Measurements from ENCODE around the gene CTPS1.

CTPS1 gene

DNA sequence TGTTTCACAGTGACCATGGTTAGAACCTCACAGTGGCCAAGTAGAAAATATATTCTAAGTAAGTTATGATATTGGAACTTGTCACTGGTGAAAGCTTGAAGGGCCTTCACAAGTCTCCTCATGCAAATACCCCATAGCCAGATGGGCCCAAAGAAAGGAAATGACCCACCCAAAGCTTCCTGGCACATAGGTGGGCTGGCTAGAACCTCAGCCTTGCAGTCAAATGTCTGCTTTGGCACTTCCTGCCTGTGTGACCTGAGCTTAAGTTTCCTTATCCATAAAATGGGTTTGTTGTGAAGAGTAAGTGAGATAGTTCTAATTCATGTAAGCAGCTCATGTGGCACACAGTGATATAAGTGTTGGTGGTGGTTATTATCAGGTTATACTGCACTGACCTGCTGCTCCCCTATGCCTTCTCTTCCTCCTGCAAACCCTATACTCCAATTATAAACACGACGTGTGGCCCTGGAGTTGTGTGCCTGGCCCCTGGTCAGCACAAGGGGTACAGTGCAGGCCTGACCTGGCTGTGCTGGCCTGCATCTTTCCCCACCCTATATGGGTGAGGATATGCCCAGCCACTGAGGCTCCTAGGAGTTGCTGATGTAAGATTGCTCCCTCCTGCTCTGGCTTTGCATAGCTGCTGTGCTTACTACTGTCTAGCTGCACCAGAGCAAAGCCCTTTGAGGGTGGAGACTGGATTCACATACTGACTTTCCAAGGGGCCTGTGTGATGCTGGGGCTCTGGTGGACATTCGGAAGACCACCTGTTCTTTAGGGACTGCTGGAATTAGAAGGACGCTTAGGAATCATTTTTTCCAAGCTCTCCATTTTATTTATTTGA is 46.7 kb downstream of the CTPS1 start:
- DNase-seq (ENCODE audit: low spot score) = no peak

DNA sequence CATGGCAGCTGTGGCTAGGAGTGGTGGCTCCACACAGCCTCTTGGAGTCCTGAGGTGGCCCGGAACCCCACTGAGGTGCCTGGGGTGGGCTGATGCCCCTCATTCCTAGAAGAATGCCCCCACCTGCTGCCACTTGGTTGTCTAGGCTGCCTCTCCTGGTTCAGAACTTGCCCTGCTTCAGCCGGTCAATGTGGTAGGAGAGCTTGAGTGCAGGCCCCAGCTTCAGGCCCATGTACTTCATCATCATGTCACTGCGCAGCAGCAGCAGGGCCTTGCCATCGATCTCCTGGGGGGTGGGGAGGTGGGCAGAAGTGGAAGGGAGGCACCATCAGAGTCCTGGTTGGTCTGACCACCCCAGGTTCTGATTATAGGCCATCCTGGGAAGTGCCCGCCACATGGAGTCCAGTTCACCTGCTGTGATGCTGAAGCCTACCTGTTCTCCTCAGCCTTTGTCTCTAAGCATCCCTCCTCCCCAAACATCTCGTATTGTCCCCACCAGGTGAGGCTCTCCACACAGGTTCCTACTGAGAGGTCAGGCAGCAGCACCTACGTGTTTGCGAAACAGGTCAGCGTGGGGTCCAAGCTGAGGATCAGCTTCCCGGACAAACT is 48.6 kb downstream of the CTPS1 start:
- DNase-seq (ENCODE audit: low spot score) = no peak

DNA sequence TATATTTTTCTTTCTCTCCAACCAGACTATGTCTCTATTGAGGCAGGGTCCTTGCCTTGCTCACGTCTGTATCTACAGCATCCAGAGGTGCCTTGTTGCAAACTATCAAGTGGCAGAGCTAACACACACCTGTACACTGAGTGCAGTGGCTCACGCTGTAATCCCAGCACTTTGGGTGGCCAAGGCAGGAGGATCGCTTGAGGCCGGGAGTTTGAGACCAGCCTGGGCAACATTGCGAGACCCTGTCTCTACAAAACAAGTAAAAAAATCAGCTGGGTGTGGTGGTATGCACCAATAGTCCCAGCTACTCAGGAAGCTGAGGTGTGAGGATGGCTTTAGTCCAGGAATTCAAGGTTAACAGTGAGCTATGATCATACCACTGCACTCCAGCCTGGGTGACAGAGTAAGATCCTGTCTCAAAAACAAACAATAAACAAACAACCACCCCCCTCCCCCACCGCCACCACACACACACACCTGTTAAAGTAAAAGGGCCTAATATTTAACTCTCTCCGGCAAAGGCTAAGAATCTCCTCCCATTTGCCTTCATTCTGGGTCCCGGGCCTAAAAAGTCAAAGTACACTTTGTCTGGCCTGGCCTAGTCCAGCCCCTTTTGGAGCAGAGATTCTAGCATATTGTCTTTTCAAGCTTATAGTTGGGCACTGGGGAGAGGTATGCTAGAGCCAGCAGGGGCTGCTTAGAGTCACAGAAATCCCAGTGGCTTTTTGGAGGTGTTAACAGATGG is 51.5 kb downstream of the CTPS1 start:
- DNase-seq (ENCODE audit: low spot score) = no peak

DNA sequence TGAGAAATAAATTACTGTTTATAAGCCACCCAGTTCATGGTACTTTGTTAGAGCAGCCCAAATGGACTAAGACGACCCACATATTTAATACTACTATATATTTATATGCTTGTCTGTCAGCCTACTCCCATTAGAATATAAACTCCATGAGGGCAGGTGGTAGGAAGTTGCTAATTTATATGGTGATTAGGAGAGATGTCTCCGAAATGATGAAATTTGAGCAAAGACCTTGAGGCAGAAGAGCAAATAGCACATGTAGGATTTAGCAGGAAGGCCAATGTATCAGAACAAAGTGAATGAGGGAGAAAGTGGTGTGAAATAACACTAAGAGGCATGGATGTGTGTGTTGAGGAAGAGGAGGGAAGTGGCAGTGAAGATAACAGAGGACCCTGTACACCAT is 52.7 kb downstream of the CTPS1 start:
- no peak for DNase-seq (ENCODE audit: low spot score)

DNA sequence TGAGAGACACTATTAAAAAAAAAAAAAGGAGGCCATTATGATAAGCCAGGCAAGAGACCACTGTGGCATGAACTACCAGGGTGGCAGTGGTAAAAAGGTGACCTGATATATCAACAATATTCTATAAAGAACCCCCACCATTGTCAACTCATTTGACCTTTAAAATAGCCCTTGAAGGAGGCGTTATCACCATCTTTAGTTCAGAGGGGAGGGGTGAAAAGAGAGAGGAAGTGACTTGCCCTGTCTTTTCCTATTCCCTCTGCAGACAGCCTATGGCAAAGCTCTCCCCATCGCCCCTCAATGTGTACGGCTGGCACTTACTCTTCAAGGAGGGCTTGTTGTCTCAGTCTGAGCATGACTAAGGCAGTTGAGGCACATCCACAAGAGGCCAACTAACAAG is 53.8 kb downstream of the CTPS1 start:
- no peak for DNase-seq (ENCODE audit: low spot score)

DNA sequence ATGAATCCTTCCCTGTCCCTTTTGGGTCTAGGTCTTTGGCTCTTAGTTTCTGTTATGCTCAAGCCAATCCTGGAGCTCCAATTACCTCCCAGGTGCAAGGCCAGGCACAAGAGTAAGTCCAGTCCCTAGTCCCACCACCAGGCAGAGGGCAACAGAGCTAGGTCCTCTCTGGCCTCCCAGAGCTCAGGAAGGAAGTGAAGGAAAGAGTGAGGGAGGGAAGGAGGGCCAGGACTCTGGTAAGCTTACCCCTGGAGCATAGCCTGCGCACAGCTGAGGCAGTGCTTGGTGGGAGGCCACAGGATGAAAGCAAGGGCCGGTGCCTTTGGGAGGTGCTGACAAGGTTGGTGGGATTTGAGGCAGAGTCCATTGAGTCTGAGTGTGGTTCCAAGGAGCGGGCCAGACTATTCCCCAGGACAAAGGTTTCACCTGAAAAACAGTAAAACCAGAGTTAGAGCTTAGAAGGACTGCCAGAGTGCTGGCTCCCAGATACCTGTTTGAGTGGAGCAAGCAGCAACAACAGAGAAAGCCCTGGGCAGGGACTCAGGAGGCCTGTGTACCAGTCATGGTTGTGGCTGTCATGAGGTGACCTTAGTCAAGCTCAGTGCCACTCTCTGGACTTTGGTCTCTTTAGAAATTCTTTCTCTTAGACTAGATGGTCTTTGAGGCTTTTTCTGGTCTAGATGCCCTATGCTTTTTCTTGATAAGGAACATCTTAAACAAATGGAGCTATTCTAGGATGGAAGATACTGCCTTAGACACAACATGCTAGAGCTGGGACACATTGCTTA is 57.8 kb downstream of the CTPS1 start:
- DNase-seq (ENCODE audit: low spot score) = no peak

DNA sequence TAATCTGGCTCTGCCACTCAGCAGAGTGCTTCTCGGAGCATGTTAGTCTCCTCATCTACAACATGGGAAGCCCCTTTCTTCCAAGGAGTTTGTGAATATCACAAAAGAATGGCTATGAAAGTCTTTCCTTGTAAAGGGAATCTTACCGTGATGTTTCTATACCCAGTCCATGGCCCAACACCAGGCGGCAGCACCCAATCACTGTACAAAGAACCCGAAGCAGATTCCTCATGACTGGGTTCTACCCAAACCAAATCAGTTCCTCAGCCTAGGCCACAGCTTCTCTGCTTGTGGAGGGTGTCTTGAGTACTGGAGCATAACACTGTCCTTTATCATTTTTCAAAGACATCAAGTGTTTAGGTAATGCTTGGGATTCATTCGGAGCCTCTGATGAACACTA is 58.6 kb downstream of the CTPS1 start:
- DNase-seq (ENCODE audit: low spot score) = no peak

DNA sequence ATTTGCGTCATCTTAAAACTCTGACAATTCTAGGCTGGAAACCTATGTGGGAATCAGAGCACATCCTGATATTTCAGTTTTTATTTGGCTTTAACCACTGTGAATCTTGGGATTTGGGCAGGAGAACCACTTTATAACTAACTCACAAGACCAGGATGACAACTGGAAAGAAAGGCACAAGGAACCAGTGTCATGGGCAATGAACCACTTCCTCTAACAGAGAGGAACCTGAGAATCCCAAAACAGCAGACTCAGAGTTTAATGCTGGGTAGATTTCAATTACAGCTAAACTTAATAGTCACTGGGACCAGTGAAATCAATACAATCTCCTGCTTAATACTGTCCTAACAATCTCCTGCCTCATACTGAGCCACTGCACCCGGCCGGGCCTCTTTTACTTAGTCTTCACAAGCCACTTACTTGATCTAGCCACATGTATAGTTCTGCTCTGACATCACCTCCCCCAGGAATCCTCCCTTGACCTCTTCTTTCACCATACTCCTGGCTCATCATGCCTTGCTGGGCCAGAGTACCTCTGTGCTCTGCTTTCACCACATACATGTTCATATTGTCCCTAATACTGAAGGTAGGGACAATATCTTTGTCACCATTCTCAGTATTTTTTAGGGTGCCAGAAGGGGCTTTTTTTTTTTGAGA is 62.2 kb downstream of the CTPS1 start:
- DNase-seq (ENCODE audit: low spot score) = no peak

DNA sequence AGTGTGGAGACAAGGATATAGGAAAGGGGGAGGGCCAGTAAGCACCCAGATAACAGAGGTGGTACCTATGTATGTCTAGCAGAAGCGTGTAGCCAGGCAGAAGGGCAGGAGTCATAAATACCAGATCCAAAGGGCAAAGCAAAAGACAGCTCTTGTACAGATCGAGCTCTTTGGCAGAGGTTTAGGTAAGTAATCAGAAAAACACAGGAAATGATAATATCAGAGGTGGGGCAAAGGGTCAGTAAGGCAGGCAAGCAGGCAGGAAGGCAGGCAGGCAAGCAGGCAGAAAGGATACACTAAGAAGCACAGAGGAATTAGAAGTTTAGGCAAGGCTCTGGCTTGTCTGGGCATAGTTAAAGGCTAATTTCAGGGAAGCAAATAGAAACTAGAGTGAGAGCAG is 64.7 kb downstream of the CTPS1 start:
- no peak for DNase-seq (ENCODE audit: low spot score)

DNA sequence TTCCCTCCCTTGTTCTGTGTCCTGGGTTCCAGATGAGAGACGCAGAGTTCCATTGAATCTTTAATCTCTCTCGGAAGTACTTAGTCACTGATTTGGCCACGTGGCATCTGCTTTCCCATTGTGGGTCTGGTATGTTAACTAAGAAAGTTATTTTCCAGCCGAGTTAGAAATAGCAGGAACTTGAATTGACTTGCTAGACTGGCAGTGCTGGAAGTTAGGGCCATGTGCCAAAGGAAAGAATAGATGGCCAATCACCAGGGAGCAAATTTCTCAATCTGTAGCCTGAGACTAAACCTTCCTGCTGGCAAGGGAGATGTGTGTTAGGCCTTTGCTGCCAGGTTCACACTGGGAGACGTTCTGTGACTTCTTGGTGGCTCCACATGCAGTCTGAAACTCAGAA is 66.2 kb downstream of the CTPS1 start:
- DNase-seq (ENCODE audit: low spot score) = peak; percentile 75

DNA sequence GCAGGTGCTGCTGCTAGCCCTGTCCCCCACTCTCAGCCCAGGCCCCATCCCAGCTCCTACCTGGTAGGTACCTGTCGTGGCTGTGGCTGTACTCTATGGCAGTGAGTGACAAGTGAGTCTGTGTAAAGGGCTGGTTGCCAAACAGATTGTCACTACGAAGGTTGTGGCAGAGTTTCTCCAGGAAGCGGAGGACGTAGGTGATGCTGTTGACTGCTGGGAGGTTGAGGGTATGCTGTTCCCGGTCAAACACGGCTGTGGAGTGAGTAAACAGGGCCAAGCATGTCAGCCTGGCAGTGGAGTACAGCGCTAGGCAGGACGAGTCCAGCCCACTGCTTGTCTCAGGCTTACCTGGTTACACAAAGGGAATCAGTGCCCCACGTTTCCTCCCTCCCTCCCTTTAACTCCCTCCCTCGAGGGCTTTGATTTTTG is 66.9 kb downstream of the CTPS1 start:
- DNase-seq (ENCODE audit: low spot score) = no peak

DNA sequence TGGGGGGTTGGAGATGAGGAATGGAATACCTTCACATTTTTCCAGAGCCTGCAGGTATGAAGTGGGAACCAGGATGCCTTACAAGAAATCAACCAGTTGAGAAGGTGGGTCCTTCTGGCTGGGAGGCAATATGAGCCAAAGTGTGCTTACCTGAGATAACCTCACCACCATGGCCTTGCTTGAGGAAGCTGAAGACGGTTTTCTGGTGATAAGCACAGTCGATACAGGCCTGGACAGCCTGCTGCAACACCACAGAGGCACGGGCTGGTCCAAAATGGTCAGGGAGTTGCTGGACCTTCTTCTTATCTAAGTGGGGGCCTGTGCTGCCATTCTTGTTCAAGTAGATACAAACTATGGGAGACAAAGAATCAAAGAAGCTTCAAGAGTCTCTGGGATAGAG is 69.0 kb downstream of the CTPS1 start:
- DNase-seq (ENCODE audit: low spot score) = no peak

DNA sequence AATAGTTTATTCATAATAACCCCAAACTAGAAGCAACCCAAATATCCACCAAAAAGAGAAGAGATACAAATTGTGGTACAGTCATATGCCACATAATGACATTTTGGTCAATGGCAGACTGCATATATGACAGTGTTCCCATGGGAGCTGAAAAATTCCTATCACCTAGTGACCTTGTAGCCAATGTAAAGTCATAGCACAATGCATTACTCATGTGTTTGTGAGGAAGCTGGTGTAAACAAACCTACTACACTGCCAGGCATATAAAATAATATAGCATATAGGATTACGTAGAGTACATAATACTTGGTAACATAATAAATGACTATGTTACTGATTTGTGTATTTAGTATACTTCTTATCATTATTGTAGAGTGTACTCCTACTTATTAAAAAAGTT is 71.5 kb downstream of the CTPS1 start:
- DNase-seq (ENCODE audit: low spot score) = no peak

DNA sequence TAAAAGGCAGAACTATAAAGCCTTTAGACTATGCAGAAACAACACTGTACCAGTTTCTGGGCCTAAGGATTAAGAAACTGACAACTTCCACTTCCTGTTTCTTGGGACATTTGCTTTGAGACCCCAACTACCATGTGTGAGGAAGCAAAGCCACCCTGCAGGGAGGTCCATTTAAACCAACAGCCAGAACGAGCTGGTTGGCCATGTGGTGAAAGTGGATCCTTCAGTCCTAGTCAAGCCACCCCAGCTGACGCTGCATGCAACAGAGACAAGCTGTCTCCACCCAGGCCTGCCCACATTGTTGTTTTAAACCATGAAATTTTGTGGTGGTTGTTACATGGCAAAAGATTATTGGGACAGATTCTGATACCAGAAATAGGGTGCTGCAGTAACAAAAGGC is 73.8 kb downstream of the CTPS1 start:
- no peak for DNase-seq (ENCODE audit: low spot score)

DNA sequence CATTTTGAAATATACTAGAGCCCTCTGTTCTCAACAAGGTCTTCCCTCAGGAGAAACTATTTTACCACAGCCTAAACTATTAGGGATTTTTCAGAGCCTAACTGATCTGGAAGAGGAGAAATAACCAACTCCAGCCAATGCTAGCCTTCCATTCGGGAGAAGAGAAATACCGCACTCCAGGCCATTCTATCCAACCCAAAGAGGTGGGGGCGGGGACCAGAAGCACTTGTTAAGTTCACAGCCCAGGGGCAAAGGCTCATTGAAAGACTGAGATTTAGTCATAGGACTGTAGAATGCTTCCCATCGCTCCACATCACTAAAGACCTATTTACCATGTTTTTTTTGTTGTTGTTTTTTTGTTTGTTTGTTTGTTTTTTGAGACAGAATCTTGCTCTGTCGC is 77.4 kb downstream of the CTPS1 start:
- DNase-seq (ENCODE audit: low spot score) = no peak
